H1 (cell line): Measurements from ENCODE around the gene TBX2. TPM values are rescaled to one million over a fixed set of nuclear protein-coding genes. Genes with fewer than 3 reads are reported as not detected.
A peak's percentile ranks its signal among the peaks of the same experiment; 100 is the strongest.

Source experiments
- ATF3 ChIP-seq: IDR thresholded peaks from 2 replicates; pipeline ENCODE4 v1.6.1; 2011; ENCODE audit warnings: low read depth, mild to moderate bottlenecking, low read length; ENCODE audit not compliant: insufficient read depth
- CBX5 ChIP-seq: fragments of 300-800, 300-1000 bp; sonication (generic); IDR thresholded peaks from 2 replicates; pipeline ENCODE4 v1.7.1; 2016; ENCODE audit warnings: antibody characterized with exemption, low read length, low read depth
- CBX8 ChIP-seq: fragments of 300-800, 300-1000 bp; sonication (generic); IDR thresholded peaks from 2 replicates; pipeline ENCODE4 v1.7.1; 2016; ENCODE audit warnings: low read depth, low read length, borderline replicate concordance
- CREB1 ChIP-seq: IDR thresholded peaks from 2 replicates; pipeline ENCODE4 v1.6.1; 2012; ENCODE audit warnings: inconsistent platforms
- EP300 ChIP-seq, 2 experiments: IDR thresholded peaks; 1 replicate in 1 of 2; 2 replicates in 1 of 2; pipeline ENCODE4 v1.6.1; 2011 to 2012; ENCODE audit warnings: low read depth in 2 of 2, low read length in 2 of 2, mild to moderate bottlenecking in 2 of 2, borderline replicate concordance in 1 of 2, inconsistent platforms in 1 of 2, moderate library complexity in 1 of 2
- JUND ChIP-seq: IDR thresholded peaks from 2 replicates; pipeline ENCODE4 v1.6.1; 2011; ENCODE audit warnings: mild to moderate bottlenecking, improper control_type of control experiment, low read length
- KDM5A ChIP-seq: fragments of 200-600 bp; IDR thresholded peaks from 2 replicates; pipeline ENCODE4 v1.7.1; 2012; ENCODE audit warnings: mild to moderate bottlenecking, low read length, inconsistent platforms, mixed read lengths
- SAP30 ChIP-seq: fragments of 300-600 bp; sonication (generic); IDR thresholded peaks from 2 replicates; pipeline ENCODE4 v1.7.1; 2012; ENCODE audit warnings: low read length, moderate library complexity, mild to moderate bottlenecking, inconsistent platforms; ENCODE audit not compliant: insufficient read depth, insufficient replicate concordance
- SP1 ChIP-seq: IDR thresholded peaks from 2 replicates; pipeline ENCODE4 v1.6.1; 2011; ENCODE audit warnings: low read depth, low read length
- SUZ12 ChIP-seq: fragments of 200-600 bp; sonication (generic); IDR thresholded peaks from 2 replicates; pipeline ENCODE4 v1.6.1; 2012; ENCODE audit warnings: mild to moderate bottlenecking, inconsistent platforms, low read length, moderate library complexity, mixed read lengths
- polyA plus RNA-seq, 7 experiments: library from polyadenylated mRNA; depleted of rRNA in 3 of 7; stranded (reverse) in 5 of 7; unstranded in 2 of 7; fragments of >200 nt in 5 of 7; fragments of 200-250 nt in 2 of 7; gene quantifications; 1 replicate in 5 of 7; 2 replicates in 1 of 7; 4 replicates in 1 of 7; pipeline versions ENCODE4 v1.2.1 to v1.2.3, GENCODE V29; 2011 to 2013; ENCODE audit warnings: missing spikeins in 2 of 7, mixed read lengths in 2 of 7
- total RNA-seq: library from RNA; stranded (reverse); fragmentation: NEBNext Ultra II Directional; extraction: Animal tissue kit (Norgen Biotek cat#: 25700); gene quantifications from 2 replicates; pipeline ENCODE4 v1.2.1, GENCODE V29; 2021

Gene TBX2
- total and polyA plus RNA-seq, 2 of the 8 experiments (the other 6 are each of a cell fraction or from before 2014, with no cell fraction given) = not detected

- TF ChIP-seq SAP30 (no peak), CREB1 (no peak), KDM5A (no peak), ATF3 (no peak), JUND (no peak), CBX5 (no peak), EP300 (IDR thresholded peaks at IDR 0.05; ENCODE audit: borderline replicate concordance in 1 of 2, low read depth in 2 of 2, low read length in 2 of 2) (no peak), SP1 (no peak), CBX8 (peak; percentile 96; the same call in 1 of the 2 replicates), SUZ12 (peak; percentile 77)
Observed at GRCh38 chr17:61403801-61404662, 4.4 kb downstream of the TBX2 start (continued).
